Esophagus squamous epithelium (tissue), 4 donors: ENCODE measurements around the gene SSX2IP.

Experiments used
- POLR2A ChIP-seq, 4 donors: fragments of 450-650 bp; IDR thresholded peaks; one replicate each; pipeline ENCODE4 v1.6.1; 2017; ENCODE audit warnings: antibody characterized with exemption in 4 of 4, mild to moderate bottlenecking in 4 of 4, moderate library complexity in 3 of 4
- TF ChIP-seq, protein P1 (sequence below), 6 experiments: fragments of 450-650 bp in 4 of 6; fragments of 200-600 bp in 2 of 6; sonication (generic) in 2 of 6; IDR thresholded peaks; one replicate each; pipeline ENCODE4 v1.5.1; 2016 to 2019; ENCODE audit warnings: antibody characterized with exemption in 6 of 6, mild to moderate bottlenecking in 4 of 6, moderate library complexity in 4 of 6

DNA sequence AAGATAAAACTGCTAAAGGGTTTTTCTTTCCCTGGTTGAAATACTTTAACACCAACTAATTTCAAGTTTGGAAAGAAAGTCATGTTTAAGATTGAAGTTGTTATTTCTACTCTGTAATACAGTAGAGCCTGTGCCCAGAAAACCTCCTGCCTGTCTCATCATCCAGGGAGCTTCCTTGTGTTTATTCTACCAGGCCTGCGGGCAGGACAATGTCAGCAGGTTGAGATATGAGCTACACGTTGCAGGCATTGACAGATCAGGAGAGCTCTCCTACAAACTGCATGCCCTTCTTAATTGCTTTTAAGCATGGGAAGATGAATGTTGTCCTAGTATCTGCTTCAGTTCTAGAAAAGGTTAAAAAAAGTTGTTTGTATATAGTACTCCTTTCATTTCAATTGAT is 72.9 kb downstream of the SSX2IP start:
- TF ChIP-seq, protein P1, sequence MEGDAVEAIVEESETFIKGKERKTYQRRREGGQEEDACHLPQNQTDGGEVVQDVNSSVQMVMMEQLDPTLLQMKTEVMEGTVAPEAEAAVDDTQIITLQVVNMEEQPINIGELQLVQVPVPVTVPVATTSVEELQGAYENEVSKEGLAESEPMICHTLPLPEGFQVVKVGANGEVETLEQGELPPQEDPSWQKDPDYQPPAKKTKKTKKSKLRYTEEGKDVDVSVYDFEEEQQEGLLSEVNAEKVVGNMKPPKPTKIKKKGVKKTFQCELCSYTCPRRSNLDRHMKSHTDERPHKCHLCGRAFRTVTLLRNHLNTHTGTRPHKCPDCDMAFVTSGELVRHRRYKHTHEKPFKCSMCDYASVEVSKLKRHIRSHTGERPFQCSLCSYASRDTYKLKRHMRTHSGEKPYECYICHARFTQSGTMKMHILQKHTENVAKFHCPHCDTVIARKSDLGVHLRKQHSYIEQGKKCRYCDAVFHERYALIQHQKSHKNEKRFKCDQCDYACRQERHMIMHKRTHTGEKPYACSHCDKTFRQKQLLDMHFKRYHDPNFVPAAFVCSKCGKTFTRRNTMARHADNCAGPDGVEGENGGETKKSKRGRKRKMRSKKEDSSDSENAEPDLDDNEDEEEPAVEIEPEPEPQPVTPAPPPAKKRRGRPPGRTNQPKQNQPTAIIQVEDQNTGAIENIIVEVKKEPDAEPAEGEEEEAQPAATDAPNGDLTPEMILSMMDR (IDR thresholded peaks at IDR 0.05), result no peak
- TF ChIP-seq POLR2A (IDR thresholded peaks at IDR 0.05), result no peak
